Astrocyte (in vitro differentiated cells and primary cell): Measurements from ENCODE around the gene PAMR1. TPM values are rescaled to one million over a fixed set of nuclear protein-coding genes. Genes with fewer than 3 reads are reported as not detected.

Source experiments
- DNase-seq: peaks from one replicate; pipeline ENCODE4 v3.0.0-alpha.2; 2010; ENCODE audit warnings: low read depth
- FAIRE-seq: peaks from 2 replicates; lab custom pipeline; 2011; peaks lifted over from hg19 to GRCh38; lab: Jason Lieb, UNC
- H2AFZ ChIP-seq: 2 replicates; pipeline ENCODE4 v1.6.0; 2012; ENCODE audit warnings: low read depth, low read length, inconsistent platforms
- H3K27ac ChIP-seq: 2 replicates; pipeline ENCODE4 v1.5.1; 2011; ENCODE audit warnings: low read depth, low read length, inconsistent platforms
- H3K27me3 ChIP-seq: 2 replicates; pipeline ENCODE4 v1.6.0; 2011; ENCODE audit warnings: low read length, inconsistent platforms; ENCODE audit not compliant: insufficient read depth
- H3K36me3 ChIP-seq: 2 replicates; pipeline ENCODE4 v1.5.1; 2011; ENCODE audit warnings: low read length, inconsistent platforms; ENCODE audit not compliant: insufficient read depth
- H3K4me1 ChIP-seq: 2 replicates; pipeline ENCODE4 v1.5.1; 2011; ENCODE audit warnings: low read length, inconsistent platforms; ENCODE audit not compliant: insufficient read depth
- H3K4me2 ChIP-seq: 2 replicates; pipeline ENCODE4 v1.6.0; 2012; ENCODE audit warnings: low read length, inconsistent platforms
- H3K4me3 ChIP-seq: 2 replicates; pipeline ENCODE4 v1.5.1; 2011; ENCODE audit warnings: low read depth, mild to moderate bottlenecking, low read length, inconsistent platforms; ENCODE audit not compliant: insufficient read depth
- H3K79me2 ChIP-seq: 2 replicates; pipeline ENCODE4 v1.6.0; 2012; ENCODE audit warnings: mild to moderate bottlenecking, low read length, inconsistent platforms; ENCODE audit not compliant: insufficient read depth
- H3K9ac ChIP-seq: 2 replicates; pipeline ENCODE4 v1.6.0; 2012; ENCODE audit warnings: mild to moderate bottlenecking, low read length, inconsistent platforms
- H3K9me3 ChIP-seq: 2 replicates; pipeline ENCODE4 v1.5.1; 2012; ENCODE audit warnings: low read depth, mild to moderate bottlenecking, low read length, inconsistent platforms; ENCODE audit not compliant: insufficient read depth
- H4K20me1 ChIP-seq: 2 replicates; pipeline ENCODE4 v1.6.0; 2012; ENCODE audit warnings: low read length, inconsistent platforms; ENCODE audit not compliant: insufficient read depth
- H3K27ac Mint-ChIP-seq: one replicate; pipeline ENCODE4 v1.8.0; 2021; ENCODE audit warnings: mild to moderate bottlenecking, mixed read lengths; ENCODE audit not compliant: unreplicated experiment
- H3K27me3 Mint-ChIP-seq: one replicate; pipeline ENCODE4 v1.8.0; 2021; ENCODE audit warnings: low read depth, mixed read lengths; ENCODE audit not compliant: unreplicated experiment
- H3K36me3 Mint-ChIP-seq: one replicate; pipeline ENCODE4 v1.8.0; 2021; ENCODE audit warnings: low read depth, mixed read lengths; ENCODE audit not compliant: unreplicated experiment
- H3K4me1 Mint-ChIP-seq: one replicate; pipeline ENCODE4 v1.8.0; 2021; ENCODE audit warnings: low read depth, mixed read lengths; ENCODE audit not compliant: unreplicated experiment
- H3K4me3 Mint-ChIP-seq: one replicate; pipeline ENCODE4 v1.8.0; 2021; ENCODE audit warnings: mild to moderate bottlenecking, moderate library complexity, mixed read lengths; ENCODE audit not compliant: unreplicated experiment
- H3K9me3 Mint-ChIP-seq: one replicate; pipeline ENCODE4 v1.8.0; 2021; ENCODE audit warnings: mild to moderate bottlenecking, mixed read lengths; ENCODE audit not compliant: unreplicated experiment
- EZH2 ChIP-seq: IDR thresholded peaks from 2 replicates; pipeline ENCODE4 v1.6.1; 2012; ENCODE audit warnings: mild to moderate bottlenecking, low read length, inconsistent platforms; ENCODE audit not compliant: insufficient read depth
- total RNA-seq: library from RNA; stranded (reverse); gene quantifications from 2 replicates; pipeline ENCODE4 v1.2.1, GENCODE V29; 2021
- TF ChIP-seq, protein P1 (sequence below): IDR thresholded peaks from 2 replicates; pipeline ENCODE4 v1.5.1; 2011; ENCODE audit warnings: low read depth, mild to moderate bottlenecking, inconsistent platforms, low read length, moderate library complexity; ENCODE audit not compliant: insufficient read depth

Gene PAMR1
- total RNA-seq, 1 donor from 2014 or later, result 12.6 TPM

DNA sequence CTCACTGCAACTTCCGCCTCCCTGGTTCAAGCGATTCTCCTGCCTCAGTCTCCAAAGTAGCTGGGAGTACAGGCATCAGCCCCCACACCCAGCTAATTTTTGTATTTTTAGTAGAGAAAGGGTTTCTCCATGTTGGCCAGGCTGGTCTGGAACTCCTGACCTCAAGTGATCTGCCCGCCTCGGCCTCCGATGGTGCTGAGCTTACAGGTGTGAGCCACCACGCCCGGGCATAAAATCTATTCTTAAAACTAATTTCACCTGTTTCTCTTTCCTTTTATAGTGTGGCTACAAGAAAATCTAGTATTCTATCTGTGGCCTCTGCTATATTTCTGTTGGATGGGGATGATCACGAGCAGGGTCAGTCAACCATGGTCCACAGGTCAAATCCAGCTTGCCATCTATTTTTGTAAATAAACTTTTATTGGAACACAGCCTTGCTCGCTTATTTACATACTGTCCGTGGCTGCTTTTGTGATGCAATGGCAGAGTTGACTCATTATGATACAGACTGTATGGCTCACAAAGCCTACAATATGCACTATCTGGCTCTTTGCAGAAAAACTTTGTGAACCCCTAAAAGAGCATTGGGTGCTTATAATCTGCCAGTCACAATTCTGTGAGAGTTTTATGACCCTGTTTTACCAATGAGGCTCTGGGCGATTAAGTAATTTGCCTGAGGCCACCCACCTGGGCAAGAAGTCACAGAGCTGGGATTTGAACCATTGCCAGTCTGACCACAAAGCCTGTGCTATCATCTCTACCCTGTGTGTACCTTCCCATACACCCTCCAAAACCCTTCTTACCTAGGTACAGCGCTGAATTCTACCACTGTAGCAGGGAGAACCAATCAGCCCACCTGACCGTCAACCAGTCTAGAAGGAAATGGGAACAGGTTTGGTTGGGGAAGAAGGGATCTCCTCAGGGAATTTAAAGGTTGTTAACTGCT lies 134.4 kb downstream of the PAMR1 start:
- FAIRE-seq, result peak; percentile 43
- Histone ChIP-seq H3K9ac (peak overlapping the region; percentile 2), H3K4me3 (no peak overlapping the region), H3K4me2 (peak overlapping the region; percentile 26), H4K20me1 (no peaks in the 10 kb centered on the region), H3K79me2 (no peaks in the 10 kb centered on the region), H3K36me3 (no peaks in the 10 kb centered on the region), H2AFZ (no peak overlapping the region), H3K4me1 (peaks cover 14% of the 10 kb centered on the region), H3K9me3 (no peaks in the 10 kb centered on the region), H3K27ac (no peak overlapping the region), H3K27me3 (no peaks in the 10 kb centered on the region)
- peak; percentile 68 for DNase-seq
- Mint-ChIP-seq H3K36me3 (no peaks in the 10 kb centered on the region), H3K4me3 (no peak overlapping the region), H3K27ac (no peak overlapping the region), H3K27me3 (peaks cover 22% of the 10 kb centered on the region), H3K4me1 (no peaks in the 10 kb centered on the region), H3K9me3 (no peaks in the 10 kb centered on the region)
- TF ChIP-seq, protein P1, sequence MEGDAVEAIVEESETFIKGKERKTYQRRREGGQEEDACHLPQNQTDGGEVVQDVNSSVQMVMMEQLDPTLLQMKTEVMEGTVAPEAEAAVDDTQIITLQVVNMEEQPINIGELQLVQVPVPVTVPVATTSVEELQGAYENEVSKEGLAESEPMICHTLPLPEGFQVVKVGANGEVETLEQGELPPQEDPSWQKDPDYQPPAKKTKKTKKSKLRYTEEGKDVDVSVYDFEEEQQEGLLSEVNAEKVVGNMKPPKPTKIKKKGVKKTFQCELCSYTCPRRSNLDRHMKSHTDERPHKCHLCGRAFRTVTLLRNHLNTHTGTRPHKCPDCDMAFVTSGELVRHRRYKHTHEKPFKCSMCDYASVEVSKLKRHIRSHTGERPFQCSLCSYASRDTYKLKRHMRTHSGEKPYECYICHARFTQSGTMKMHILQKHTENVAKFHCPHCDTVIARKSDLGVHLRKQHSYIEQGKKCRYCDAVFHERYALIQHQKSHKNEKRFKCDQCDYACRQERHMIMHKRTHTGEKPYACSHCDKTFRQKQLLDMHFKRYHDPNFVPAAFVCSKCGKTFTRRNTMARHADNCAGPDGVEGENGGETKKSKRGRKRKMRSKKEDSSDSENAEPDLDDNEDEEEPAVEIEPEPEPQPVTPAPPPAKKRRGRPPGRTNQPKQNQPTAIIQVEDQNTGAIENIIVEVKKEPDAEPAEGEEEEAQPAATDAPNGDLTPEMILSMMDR, result no peak
- no peak for TF ChIP-seq EZH2

DNA sequence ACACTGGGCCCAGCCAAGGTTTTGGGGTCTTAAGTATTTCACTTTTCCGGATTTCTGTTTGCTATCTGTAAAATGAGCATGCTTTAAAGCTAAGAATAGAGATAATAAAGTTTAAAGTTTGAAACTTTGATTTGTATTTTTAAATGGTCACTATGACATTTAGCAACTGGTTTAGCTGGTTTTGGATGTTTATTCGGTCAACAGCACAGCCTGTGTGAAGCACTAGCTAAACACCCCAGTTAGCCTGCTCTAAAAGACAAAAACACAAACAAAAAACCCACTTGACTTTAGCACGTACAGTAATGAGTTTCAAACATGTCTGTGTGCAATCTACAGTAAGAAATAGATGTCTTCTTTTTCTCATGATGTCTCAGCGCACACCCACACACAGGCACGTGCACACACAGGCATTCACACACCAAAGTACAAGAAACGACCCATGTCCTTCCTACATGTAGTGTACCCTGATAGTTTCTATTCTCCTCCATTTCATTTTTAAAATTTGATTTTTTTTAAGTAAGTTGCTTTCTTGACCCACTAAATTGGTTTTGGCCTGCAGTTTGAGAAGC lies 135.4 kb downstream of the PAMR1 start:
- H3K4me1 Mint-ChIP-seq, result no peaks in the 10 kb centered on the region
- Histone ChIP-seq H3K4me1 (peaks cover 14% of the 10 kb centered on the region), H4K20me1 (no peaks in the 10 kb centered on the region), H3K27me3 (no peaks in the 10 kb centered on the region), H3K4me3 (no peak overlapping the region), H3K9ac (no peak overlapping the region), H2AFZ (no peak overlapping the region), H3K27ac (no peak overlapping the region), H3K4me2 (no peak overlapping the region), H3K36me3 (no peaks in the 10 kb centered on the region), H3K79me2 (no peaks in the 10 kb centered on the region), H3K9me3 (no peaks in the 10 kb centered on the region)
- H3K9me3 Mint-ChIP-seq, result no peaks in the 10 kb centered on the region
- H3K36me3 Mint-ChIP-seq, result no peaks in the 10 kb centered on the region
- no peak for TF ChIP-seq EZH2
- TF ChIP-seq, protein P1, result no peak
- H3K27me3 Mint-ChIP-seq, result peaks cover 22% of the 10 kb centered on the region
- no peak overlapping the region for H3K4me3 Mint-ChIP-seq
- no peak overlapping the region for H3K27ac Mint-ChIP-seq
- FAIRE-seq (no peak), DNase-seq (no peak)

DNA sequence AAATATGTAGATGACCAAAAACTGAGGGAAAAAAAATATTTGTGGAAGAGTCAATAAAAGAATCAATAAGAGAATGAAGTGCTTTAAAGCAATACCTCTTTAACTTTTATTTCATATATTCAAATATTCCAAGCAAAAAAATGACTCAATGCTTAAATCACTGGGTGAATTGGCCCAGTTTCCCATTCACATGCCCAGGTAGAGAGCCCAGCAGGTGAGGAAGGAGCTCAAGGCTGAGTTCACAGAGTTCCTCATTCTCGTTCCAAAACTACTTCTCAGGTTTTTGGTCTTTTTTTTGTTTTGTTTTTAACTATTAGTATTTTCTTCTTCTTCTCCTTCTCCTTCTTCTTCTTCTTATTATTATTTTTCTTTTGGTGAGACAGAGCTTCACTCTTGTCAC lies 136.3 kb downstream of the PAMR1 start:
- Mint-ChIP-seq H3K4me3 (no peak overlapping the region), H3K27ac (no peak overlapping the region)
- no peak for FAIRE-seq

More for the DNA sequence above, 136.3 kb downstream of the PAMR1 start:
- H3K27me3 Mint-ChIP-seq, result peaks cover 15% of the 10 kb centered on the region
- no peak overlapping the region for H3K27ac ChIP-seq
- H3K4me3 ChIP-seq, result no peak overlapping the region
- H2AFZ ChIP-seq, result no peak overlapping the region
- H3K4me1 ChIP-seq, result peaks cover 14% of the 10 kb centered on the region
- no peak for DNase-seq
- no peaks in the 10 kb centered on the region for H3K36me3 ChIP-seq
- no peaks in the 10 kb centered on the region for H3K4me1 Mint-ChIP-seq
- no peak overlapping the region for H3K4me2 ChIP-seq
- H3K9me3 ChIP-seq, result no peaks in the 10 kb centered on the region
- H3K36me3 Mint-ChIP-seq, result no peaks in the 10 kb centered on the region
- H3K79me2 ChIP-seq, result no peaks in the 10 kb centered on the region
- H3K27me3 ChIP-seq, result no peaks in the 10 kb centered on the region
- no peak overlapping the region for H3K9ac ChIP-seq
- H3K9me3 Mint-ChIP-seq, result no peaks in the 10 kb centered on the region
- TF ChIP-seq, protein P1, result no peak
- TF ChIP-seq EZH2, result no peak
- H4K20me1 ChIP-seq, result no peaks in the 10 kb centered on the region
